HepG2 (cell line): ENCODE measurements around the gene ARAP1. TPM values are rescaled to one million over a fixed set of nuclear protein-coding genes. Genes with fewer than 3 reads are reported as not detected.
A peak's percentile ranks its signal among the peaks of the same experiment; 100 is the strongest.

ENCODE experiments used
- HMGA1 ChIP-seq: sonication (generic); formaldehyde crosslinking; conservative IDR thresholded peaks from 2 replicates; pipeline ENCODE4 v1.4.0; 2020; ENCODE audit warnings: missing genetic modification reagents
- IRF2 ChIP-seq: IDR thresholded peaks from 2 replicates; pipeline ENCODE4 v1.6.1; 2018; ENCODE audit warnings: missing genetic modification reagents, missing compliant biosample characterization
- JARID2 ChIP-seq: sonication (generic); formaldehyde crosslinking; IDR thresholded peaks from 2 replicates; pipeline ENCODE4 v1.8.1; 2023; ENCODE audit warnings: missing genetic modification reagents, inconsistent platforms; ENCODE audit not compliant: insufficient replicate concordance
- MED13 ChIP-seq: sonication (generic); formaldehyde crosslinking; IDR thresholded peaks from 2 replicates; pipeline ENCODE4 v1.5.0; 2020; ENCODE audit warnings: missing genetic modification reagents
- TRIM24 ChIP-seq: sonication (generic); formaldehyde crosslinking; IDR thresholded peaks from 2 replicates; pipeline ENCODE4 v1.8.0; 2022; ENCODE audit warnings: mild to moderate bottlenecking, missing genetic modification reagents
- ZFP82 ChIP-seq: sonication (generic); formaldehyde crosslinking; IDR thresholded peaks from 2 replicates; pipeline ENCODE4 v1.5.1; 2020; ENCODE audit warnings: mild to moderate bottlenecking, missing genetic modification reagents, borderline replicate concordance
- ZKSCAN8 ChIP-seq: IDR thresholded peaks from 2 replicates; pipeline ENCODE4 v1.6.1; 2016; ENCODE audit warnings: borderline replicate concordance, missing genetic modification reagents, missing compliant biosample characterization
- ZNF12 ChIP-seq: sonication (generic); formaldehyde crosslinking; IDR thresholded peaks from 2 replicates; pipeline ENCODE4 v1.5.0; 2020; ENCODE audit warnings: missing genetic modification reagents
- ZNF709 ChIP-seq: sonication (generic); formaldehyde crosslinking; IDR thresholded peaks from 2 replicates; pipeline ENCODE4 v1.5.0; 2020; ENCODE audit warnings: mild to moderate bottlenecking, missing genetic modification reagents
- ZNF782 ChIP-seq: sonication (generic); formaldehyde crosslinking; IDR thresholded peaks from 2 replicates; pipeline ENCODE4 v1.4.0; 2020; ENCODE audit warnings: missing genetic modification reagents, mild to moderate bottlenecking, borderline replicate concordance
- ZNF800 ChIP-seq: sonication (generic); formaldehyde crosslinking; IDR thresholded peaks from 2 replicates; pipeline ENCODE4 v1.4.0; 2020; ENCODE audit warnings: missing genetic modification reagents
- polyA plus RNA-seq, 8 experiments: library from polyadenylated mRNA; depleted of rRNA in 3 of 8; stranded (reverse) in 7 of 8; unstranded in 1 of 8; fragments of >200 nt; fragmentation: Illumina TruSeq in 4 of 8; extraction: Trizol in 4 of 8; gene quantifications; 2 replicates each; pipeline versions ENCODE4 v1.2.1 to v1.2.3, GENCODE V29; 2011 to 2016; ENCODE audit warnings: low read depth in 4 of 8, missing spikeins in 1 of 8, mixed read lengths in 1 of 8; ENCODE audit not compliant: insufficient read depth in 1 of 8
- total RNA-seq, 5 experiments: library from RNA; depleted of rRNA; stranded (reverse); fragments of >200 nt; fragmentation: Illumina TruSeq; extraction: Trizol; gene quantifications; 2 replicates each; pipeline ENCODE4 v1.2.3, GENCODE V29; 2016; ENCODE audit warnings: low read depth in 1 of 5
- TF ChIP-seq, protein P1 (sequence below): sonication (generic); formaldehyde crosslinking; IDR thresholded peaks from one replicate; pipeline ENCODE4 v1.5.1; 2020; ENCODE audit warnings: mild to moderate bottlenecking, missing genetic modification reagents; ENCODE audit errors: not compliant biosample characterization
- TF ChIP-seq, protein P2 (sequence below): sonication (generic); formaldehyde crosslinking; IDR thresholded peaks from 2 replicates; pipeline ENCODE4 v1.5.0; 2020; ENCODE audit warnings: missing genetic modification reagents
- TF ChIP-seq, protein P3 (sequence below): sonication (generic); formaldehyde crosslinking; IDR thresholded peaks from 2 replicates; pipeline ENCODE4 v1.5.0; 2020; ENCODE audit warnings: missing genetic modification reagents

ARAP1 gene
- total and polyA plus RNA-seq, 2 of the 13 experiments (the other 11 are each of a cell fraction or from before 2014, with no cell fraction given): 43.2 to 55.5 TPM

- TF ChIP-seq, protein P1, sequence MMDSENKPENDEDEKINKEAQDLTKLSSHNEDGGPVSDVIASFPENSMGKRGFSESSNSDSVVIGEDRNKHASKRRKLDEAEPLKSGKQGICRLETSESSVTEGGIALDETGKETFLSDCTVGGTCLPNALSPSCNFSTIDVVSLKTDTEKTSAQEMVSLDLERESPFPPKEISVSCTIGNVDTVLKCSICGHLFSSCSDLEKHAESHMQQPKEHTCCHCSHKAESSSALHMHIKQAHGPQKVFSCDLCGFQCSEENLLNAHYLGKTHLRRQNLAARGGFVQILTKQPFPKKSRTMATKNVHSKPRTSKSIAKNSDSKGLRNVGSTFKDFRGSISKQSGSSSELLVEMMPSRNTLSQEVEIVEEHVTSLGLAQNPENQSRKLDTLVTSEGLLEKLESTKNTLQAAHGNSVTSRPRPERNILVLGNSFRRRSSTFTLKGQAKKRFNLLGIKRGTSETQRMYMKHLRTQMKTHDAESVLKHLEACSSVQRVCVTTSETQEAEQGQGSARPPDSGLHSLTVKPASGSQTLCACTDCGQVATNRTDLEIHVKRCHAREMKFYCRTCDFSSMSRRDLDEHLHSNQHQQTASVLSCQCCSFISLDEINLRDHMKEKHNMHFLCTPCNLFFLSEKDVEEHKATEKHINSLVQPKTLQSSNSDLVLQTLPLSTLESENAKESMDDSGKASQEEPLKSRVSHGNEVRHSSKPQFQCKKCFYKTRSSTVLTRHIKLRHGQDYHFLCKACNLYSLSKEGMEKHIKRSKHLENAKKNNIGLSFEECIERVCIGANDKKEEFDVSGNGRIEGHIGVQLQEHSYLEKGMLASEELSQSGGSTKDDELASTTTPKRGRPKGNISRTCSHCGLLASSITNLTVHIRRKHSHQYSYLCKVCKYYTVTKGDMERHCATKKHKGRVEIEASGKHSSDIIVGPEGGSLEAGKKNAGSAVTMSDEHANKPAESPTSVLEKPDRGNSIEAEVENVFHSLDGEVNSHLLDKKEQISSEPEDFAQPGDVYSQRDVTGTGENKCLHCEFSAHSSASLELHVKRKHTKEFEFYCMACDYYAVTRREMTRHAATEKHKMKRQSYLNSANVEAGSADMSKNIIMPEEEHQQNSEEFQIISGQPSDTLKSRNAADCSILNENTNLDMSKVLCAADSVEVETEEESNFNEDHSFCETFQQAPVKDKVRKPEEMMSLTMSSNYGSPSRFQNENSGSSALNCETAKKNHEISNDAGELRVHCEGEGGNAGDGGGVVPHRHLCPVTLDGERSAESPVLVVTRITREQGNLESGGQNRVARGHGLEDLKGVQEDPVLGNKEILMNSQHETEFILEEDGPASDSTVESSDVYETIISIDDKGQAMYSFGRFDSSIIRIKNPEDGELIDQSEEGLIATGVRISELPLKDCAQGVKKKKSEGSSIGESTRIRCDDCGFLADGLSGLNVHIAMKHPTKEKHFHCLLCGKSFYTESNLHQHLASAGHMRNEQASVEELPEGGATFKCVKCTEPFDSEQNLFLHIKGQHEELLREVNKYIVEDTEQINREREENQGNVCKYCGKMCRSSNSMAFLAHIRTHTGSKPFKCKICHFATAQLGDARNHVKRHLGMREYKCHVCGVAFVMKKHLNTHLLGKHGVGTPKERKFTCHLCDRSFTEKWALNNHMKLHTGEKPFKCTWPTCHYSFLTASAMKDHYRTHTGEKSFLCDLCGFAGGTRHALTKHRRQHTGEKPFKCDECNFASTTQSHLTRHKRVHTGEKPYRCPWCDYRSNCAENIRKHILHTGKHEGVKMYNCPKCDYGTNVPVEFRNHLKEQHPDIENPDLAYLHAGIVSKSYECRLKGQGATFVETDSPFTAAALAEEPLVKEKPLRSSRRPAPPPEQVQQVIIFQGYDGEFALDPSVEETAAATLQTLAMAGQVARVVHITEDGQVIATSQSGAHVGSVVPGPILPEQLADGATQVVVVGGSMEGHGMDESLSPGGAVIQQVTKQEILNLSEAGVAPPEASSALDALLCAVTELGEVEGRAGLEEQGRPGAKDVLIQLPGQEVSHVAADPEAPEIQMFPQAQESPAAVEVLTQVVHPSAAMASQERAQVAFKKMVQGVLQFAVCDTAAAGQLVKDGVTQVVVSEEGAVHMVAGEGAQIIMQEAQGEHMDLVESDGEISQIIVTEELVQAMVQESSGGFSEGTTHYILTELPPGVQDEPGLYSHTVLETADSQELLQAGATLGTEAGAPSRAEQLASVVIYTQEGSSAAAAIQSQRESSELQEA (CRISPR knock-in tag): no peak
- TF ChIP-seq ZNF709 (no peak), JARID2 (CRISPR knock-in tag) (no peak), ZNF12 (0 out of 2 replicates have a peak, but pooled peaks have one; percentile 34), HMGA1 (no peak), ZNF800 (CRISPR knock-in tag) (no peak), IRF2 (CRISPR knock-in tag) (0 out of 2 replicates have a peak, but pooled peaks have one; percentile 36), ZKSCAN8 (CRISPR knock-in tag) (0 out of 2 replicates have a peak, but pooled peaks have one; percentile 24), TRIM24 (CRISPR knock-in tag) (no peak), ZFP82 (CRISPR knock-in tag) (no peak), ZNF782 (CRISPR knock-in tag) (no peak), MED13 (CRISPR knock-in tag) (no peak)
- TF ChIP-seq, protein P2, sequence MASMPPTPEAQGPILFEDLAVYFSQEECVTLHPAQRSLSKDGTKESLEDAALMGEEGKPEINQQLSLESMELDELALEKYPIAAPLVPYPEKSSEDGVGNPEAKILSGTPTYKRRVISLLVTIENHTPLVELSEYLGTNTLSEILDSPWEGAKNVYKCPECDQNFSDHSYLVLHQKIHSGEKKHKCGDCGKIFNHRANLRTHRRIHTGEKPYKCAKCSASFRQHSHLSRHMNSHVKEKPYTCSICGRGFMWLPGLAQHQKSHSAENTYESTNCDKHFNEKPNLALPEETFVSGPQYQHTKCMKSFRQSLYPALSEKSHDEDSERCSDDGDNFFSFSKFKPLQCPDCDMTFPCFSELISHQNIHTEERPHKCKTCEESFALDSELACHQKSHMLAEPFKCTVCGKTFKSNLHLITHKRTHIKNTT (CRISPR knock-in tag): no peak
- TF ChIP-seq, protein P3, sequence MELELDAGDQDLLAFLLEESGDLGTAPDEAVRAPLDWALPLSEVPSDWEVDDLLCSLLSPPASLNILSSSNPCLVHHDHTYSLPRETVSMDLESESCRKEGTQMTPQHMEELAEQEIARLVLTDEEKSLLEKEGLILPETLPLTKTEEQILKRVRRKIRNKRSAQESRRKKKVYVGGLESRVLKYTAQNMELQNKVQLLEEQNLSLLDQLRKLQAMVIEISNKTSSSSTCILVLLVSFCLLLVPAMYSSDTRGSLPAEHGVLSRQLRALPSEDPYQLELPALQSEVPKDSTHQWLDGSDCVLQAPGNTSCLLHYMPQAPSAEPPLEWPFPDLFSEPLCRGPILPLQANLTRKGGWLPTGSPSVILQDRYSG: no peak
These were observed 35.3 kb upstream of the ARAP1 start (continued) for GRCh38 chr11:72787216-72788104.
